Measurements from ENCODE around the gene THOC6.

THOC6 gene

DNA sequence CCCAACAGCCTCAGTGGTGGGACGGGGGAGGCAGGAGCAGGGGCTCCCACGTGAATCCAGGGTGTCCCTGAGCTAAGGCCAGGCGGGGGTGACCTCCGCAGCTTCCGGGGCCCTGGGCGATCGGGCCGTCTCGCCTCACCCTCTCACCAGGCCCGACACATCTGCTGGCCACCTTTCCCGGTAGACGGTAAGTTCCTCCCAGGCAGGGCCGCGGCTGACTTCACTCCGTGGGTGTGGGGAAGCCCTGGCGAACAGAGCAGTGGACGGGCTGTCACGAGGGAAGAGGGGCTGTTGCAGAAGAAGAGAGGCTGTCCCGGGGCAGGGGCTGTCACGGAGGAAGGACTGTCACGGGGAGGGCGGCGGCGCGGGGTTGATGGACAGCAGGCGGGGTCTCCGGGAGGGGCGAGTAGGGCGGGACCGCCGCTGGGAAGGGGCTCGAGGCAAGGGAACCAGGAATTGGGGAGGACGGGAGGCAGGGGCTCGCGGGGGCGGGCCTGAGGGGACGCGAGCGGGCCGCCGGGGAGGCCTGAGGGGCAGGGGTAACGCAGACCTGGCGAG is 44.1 kb upstream of the THOC6 start:
- TF ChIP-seq, protein P1, sequence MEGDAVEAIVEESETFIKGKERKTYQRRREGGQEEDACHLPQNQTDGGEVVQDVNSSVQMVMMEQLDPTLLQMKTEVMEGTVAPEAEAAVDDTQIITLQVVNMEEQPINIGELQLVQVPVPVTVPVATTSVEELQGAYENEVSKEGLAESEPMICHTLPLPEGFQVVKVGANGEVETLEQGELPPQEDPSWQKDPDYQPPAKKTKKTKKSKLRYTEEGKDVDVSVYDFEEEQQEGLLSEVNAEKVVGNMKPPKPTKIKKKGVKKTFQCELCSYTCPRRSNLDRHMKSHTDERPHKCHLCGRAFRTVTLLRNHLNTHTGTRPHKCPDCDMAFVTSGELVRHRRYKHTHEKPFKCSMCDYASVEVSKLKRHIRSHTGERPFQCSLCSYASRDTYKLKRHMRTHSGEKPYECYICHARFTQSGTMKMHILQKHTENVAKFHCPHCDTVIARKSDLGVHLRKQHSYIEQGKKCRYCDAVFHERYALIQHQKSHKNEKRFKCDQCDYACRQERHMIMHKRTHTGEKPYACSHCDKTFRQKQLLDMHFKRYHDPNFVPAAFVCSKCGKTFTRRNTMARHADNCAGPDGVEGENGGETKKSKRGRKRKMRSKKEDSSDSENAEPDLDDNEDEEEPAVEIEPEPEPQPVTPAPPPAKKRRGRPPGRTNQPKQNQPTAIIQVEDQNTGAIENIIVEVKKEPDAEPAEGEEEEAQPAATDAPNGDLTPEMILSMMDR (IDR thresholded peaks at IDR 0.05; ENCODE audit: extremely low read depth, missing control alignments) = no peak
- DNase-seq (ENCODE audit: low spot score) = peak; percentile 59

GRCh38 chr16:2980227-2981176 is 43.3 kb upstream of the THOC6 start, which contains the start of gene PKMYT1:
Gene PKMYT1 (minus strand): TSS chr16:2980446. CDS start chr16:2979657, 789 bp downstream.
- TF ChIP-seq, protein P1 (IDR thresholded peaks at IDR 0.05; ENCODE audit: extremely low read depth, missing control alignments) = no peak
- peak; percentile 100 for DNase-seq (ENCODE audit: low spot score)

DNA sequence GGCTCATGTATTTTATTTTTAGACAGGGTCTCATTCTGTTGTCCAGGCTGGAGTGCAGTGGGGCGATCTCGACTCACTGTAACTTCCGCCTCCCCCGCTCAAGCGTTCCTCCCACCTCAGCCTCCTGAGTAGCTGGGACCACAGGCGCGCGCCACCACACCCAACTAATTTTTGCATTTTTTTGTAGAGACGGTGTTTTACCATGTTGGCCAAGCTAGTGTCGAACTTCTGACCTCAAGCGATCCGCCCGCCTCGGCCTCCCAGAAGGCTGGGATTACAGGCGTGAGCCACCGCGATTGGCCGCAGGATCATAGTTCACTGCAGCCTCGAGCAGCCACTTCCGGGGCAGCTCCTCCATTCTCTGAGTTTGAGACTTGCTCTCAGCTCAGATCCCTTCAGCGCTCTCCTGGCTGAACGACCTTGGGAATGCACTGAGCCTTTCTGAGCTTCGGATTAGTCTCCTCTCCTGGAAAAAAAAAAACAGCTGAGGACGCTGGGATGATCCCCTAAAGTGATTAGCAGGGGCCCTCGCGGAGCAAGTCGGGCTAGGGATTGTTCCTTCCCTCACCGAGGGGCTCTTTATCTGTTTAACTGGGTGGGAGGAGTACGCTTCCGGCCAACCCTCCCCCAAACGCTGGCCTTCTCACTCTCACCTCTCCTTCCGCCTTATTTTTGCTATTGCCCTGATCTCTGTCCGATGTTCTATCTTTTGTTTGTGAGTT is 42.5 kb upstream of the THOC6 start:
- no peak for DNase-seq (ENCODE audit: low spot score)
- TF ChIP-seq, protein P1 (IDR thresholded peaks at IDR 0.05; ENCODE audit: extremely low read depth, missing control alignments) = no peak

GRCh38 chr16:2981899-2982250 is 42.0 kb upstream of the THOC6 start:
- TF ChIP-seq, protein P1 (IDR thresholded peaks at IDR 0.05; ENCODE audit: extremely low read depth, missing control alignments) = no peak
- no peak for DNase-seq (ENCODE audit: low spot score)

DNA sequence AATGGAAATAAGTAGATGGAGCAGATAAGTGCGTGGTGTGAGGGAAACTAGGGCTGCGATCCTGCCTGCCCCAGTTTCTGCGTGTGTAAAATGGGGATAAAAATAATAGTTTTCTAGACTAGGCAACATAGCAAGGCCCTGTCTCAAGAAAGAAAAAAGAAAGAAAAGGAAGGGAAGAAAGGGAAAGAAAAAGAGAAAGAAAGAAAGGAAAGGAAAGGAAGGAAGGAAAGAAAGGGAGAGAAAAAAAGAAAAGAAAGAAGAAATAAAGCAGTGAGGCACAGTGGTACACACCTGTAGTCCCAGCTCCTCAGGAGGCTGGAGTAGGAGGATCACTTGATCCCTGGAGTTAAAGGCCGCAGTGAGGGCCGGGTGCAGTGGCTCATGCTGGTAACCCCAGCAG is 41.4 kb upstream of the THOC6 start:
- TF ChIP-seq, protein P1 (IDR thresholded peaks at IDR 0.05; ENCODE audit: extremely low read depth, missing control alignments) = no peak

DNA sequence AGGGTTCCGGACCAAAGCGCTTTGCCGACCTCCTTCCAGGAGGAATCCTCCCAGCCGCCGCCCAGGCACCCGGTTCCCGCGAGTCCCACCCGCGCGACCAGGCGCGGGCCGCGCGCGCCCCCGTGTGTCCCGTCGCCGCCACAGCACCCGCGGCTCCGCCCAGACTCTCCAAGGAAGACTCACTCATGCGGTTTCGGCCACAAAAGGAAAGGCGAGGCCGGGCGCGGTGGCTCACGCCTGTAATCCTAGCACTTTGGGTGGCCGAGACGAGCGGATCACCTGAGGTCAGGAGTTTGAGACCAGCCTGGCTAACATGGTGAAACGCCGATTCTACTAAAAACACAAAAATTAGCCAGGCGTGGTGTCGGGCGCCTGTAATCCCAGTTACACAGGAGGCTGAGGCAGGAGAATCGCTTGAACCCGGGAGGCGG is 40.1 kb upstream of the THOC6 start:
- DNase-seq (ENCODE audit: low spot score) = peak; percentile 91
- TF ChIP-seq, protein P1 (IDR thresholded peaks at IDR 0.05; ENCODE audit: extremely low read depth, missing control alignments) = peak; percentile 95

More for the DNA sequence above, 41.4 kb upstream of the THOC6 start:
- DNase-seq (ENCODE audit: low spot score) = no peak

Data from GM20000 (cell line).